Fibroblast of skin of right quadriceps (primary cell): Measurements from ENCODE around the gene ABCA4.

Experiments
- DNase-seq: peaks from one replicate; pipeline ENCODE4 v3.0.0-alpha.2; 2013

Gene ABCA4

DNA sequence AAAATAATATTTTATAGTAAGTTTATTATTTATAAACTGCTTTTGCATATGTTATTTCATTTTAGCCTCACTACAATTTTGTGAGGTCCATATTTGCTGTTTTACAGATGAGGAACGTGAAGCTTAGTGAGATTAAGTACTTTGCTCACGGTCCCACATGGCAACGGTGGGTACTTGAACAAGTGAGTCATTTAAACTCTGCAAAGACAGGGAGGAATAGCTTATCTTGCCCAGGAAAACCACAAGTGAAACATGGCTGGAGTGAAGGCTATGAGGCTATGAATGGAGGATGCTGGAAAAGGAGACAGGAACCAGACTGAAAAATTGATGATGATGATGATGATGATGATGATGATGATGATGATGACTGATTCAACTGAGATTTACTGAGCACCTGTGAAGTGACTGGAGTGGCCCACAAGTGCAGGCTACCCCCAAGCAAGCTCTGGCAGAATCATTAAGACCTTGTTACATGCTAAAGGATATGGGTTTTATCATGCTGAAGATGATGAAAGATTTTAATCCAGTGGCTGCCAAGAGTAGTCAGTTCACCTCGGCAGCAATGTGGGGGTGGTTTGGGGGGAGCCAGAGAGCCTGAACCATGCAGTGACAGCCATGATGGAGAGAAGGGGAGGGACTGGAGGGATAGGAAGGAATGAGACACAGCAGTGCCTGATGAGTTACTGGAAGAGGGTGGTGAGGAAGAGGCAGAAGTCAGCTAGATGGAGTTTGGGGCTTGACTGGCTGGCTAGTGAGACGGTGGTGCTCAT is 1.4 kb upstream of the ABCA4 start:
- peak; percentile 21 for DNase-seq

DNA sequence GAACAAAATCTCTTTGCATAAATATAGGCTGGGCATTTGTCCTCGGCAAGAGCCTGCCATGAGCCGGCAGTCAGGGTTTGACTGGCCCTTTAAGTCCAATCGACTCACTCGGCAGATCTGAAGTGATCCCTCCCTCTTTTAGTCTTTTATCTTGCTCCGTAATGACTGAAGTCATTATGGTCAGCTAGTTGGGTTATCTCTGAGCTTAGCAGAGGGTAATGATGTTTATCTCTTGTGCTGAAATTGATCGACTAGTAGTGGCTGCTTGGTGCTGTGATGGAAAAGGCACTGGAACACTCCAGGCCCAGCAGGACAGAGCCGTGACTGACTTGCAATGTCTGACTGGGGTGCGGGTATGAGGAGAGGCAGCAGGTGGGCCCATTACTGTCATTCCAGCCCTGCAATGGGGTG is 468 bp upstream of the ABCA4 start:
- no peak for DNase-seq

GRCh38 chr1:94120570-94120901 is 412 bp downstream of the ABCA4 start:
- DNase-seq, result no peak

DNA sequence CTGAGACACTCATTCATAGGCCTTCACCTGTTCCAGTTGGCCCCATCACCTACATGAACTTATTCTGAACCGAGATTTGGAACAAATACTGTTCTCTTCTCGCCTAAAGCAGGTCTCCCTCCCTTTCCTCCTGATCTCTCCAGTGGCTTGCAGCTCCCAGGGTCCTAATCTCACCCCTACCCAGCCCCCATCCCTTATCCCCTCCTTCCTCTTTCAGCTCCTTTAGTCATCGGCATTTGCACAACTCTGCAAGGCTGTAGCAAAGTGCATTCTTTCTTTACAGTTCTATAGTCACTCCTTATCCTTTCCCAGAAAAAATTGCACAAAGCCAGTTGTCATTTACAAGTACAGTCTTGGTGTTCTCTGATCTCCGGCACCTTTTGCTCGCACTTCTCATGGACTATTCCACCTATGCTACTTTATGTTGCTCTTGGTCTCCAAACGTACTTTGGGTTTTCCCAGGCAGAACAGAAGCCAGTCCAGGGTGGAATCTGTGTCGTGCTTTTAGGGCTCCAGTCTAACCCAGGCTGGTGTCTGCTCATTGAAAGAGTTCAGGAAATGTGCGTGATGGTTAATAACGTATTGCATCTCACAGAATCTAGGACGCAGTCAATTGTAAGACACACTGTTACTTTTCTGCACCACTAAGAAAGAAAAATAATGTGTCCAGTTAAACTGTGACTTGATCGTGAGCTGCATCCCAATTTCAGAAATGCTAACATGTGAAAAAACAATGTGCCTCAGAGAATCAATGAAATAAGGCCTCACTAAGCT is 965 bp downstream of the ABCA4 start:
- peak; percentile 44 for DNase-seq

GRCh38 chr1:94119306-94119705 is 1.6 kb downstream of the ABCA4 start:
- DNase-seq, result no peak

GRCh38 chr1:94118471-94118870 is 2.5 kb downstream of the ABCA4 start:
- DNase-seq, result no peak

DNA sequence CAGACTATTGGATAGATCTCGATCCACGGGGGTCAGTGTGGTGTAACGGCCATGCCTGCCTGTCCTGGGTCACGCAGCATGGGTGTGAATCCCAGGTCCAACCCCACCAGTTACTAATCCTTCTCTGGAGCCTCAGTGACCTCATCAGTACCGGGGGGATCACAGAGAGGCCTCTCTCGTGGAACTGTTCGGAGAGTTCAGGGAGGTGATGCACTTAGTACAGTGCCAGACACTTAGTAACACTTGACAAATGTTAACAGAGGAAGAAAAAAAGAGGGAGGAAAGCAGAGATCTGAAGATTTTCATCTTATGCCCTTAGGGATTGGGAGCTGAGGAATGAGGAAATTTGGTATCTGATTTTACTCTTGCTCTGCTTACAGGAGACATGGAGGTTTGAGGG is 2.9 kb downstream of the ABCA4 start:
- peak; percentile 21 for DNase-seq

DNA sequence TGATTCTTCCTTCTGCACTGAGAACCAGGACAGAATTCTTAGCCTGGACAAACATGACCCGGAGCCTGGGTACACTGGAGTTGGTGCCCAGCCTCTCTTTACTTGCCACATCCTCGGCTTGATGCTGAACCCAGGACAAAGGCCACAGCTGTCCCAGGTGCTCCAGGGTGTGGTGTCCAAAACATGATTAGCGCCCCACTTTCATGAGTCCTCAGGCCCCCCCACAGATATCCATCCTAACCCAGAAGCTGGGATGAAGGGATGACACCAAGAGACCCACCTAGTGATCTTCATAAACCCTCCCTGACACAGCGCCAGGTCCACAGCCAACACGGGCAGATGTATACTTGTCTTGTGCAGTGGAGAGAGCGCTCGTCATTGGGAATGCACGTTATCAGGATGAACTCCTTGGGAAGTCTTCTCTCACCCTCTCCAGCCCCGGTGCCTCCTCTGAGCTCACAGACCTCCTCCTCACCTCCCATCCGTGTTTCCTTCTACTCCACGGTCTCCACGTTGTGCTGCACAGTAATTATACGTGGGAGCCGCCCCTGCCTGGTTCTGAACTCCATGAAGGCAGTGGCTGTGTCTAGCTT is 3.6 kb downstream of the ABCA4 start:
- DNase-seq, result no peak

- DNase-seq, result peak; percentile 66
Measured at GRCh38 chr1:94115900-94116436, 5.0 kb downstream of the ABCA4 start.

- no peak for DNase-seq
Measured at GRCh38 chr1:94115254-94115899, 5.6 kb downstream of the ABCA4 start.

- no peak for DNase-seq
Measured at GRCh38 chr1:94113589-94114226, 7.2 kb downstream of the ABCA4 start.

DNA sequence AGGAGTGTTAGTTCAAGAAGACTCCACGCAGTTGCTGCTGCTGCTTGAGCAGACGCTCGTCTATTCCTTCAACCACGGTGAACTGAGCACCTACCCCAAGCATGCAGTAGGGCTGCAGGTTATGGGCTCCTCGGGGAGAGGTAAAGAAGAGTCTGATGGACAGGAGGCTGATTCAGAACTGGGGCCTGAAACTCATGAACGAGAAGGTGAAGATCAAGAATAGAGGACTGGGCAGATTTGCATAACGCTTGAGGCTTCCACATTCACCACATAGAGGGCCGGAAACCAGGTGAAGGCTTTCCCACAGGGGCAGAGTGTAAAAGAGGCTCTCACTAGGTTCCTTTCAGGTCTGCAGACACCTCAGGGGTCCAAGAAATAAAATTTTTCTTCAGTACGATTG is 9.1 kb downstream of the ABCA4 start:
- DNase-seq, result no peak

DNA sequence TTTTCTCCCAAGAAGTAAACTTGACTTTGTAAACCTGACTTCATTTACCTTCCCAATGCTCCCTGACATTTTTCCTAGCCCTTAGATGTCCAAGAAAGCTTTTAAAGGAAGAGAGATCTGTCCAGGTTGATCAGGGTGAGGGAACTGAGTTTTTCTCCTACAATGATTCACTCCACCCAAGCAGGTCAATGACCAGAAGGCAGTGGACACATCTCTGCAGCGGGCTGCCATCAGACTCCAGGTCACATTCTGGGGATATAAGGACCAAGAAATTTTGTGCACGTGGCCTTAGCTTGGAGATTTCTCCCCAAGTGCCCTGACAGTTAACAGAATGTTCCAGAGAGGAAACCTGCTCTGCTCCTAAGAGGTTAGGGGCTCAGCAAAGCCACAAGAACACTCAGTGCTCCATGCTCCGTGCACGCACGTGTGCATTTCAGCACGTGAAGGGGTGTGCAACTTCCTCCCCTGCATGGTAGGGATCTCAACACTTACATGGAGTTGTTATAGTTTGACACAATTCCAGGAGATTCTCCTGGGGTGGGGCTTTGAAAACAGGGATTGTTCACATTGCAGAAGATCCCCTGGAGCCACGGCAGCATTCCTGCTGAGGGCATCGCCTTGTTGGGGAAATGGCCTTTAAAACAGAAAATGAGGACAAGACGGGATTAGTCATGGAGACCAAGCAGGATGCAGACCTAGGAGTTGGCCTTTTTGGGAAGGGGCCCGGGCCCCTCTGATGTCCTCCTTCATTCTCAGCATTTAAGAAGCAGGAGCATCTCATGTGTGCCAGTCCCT is 9.8 kb downstream of the ABCA4 start:
- DNase-seq, result peak; percentile 13

DNA sequence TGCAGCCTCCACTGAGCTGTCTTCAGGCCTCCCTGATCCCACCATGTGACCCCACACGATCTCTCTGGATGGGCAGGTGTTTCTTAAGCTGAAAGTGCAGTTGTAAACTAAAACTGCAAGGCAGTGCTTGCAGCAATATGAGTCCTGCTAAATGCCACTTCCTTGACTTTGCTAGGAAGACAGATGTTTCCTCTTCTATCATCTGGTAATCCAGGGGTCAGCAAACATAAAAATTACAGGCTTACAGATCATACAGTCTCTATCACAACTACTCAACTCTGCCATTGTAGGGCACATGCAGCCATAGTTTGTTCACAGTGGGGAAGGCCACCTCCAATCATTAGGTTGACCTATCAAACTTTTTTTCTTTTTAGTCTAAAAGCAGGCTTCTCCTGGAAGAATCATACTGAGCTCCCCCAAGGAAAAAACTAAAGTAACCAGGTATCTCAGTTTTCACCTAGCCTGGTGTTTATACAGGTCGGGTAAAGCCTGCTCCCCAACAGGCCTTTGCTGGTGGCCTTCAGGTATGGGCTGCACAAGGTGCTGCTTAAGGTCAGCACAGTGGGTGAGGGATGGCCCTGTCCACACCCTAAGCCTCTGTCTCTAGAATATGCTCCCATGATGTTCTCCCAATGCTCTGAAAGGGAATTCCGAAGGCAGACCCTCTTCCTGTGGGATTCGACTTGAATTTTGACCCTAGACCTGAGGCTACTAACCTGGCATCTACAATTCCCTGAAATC is 10.8 kb downstream of the ABCA4 start:
- DNase-seq, result no peak

- no peak for DNase-seq
Measured at GRCh38 chr1:94109478-94109877, 11.5 kb downstream of the ABCA4 start.

DNA sequence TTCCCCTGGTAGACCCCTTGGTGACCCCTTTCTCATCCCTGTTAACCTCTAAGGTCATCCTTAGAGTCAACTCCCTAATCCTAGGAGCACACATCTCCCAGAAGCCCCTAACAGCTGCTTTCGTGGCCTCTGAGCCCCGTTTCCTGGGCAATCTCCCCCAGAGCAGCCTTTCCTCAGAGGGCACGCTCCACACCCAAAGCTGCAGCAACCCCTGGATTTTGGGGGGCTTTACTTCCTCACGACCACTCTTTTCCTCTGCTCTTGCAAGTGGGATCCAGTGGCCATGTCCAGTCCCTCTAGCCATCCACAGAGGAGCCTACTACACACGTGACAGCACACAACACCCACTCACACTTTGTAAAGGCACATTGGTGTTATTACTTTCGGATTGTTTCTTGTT is 13.8 kb downstream of the ABCA4 start:
- DNase-seq, result no peak

DNA sequence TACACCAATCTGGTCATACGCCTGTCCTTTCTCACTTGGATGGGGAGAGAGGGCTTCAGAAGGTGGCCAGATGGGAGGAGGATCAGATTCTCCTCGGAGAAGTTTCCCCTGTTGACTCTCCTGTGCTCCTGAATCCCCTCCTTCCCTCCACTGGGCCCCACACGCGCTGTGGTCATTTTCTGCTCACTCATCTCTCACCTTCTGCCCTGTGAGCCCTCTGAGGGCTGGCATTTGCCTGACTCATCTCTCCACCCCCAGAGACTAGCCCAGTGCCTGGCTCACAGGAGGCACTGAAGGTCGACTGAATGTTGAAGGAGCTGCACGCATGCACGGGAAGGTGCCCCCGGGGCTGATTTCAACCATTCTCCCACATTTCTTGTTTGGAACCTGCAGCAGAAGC is 14.2 kb downstream of the ABCA4 start:
- DNase-seq, result no peak

DNA sequence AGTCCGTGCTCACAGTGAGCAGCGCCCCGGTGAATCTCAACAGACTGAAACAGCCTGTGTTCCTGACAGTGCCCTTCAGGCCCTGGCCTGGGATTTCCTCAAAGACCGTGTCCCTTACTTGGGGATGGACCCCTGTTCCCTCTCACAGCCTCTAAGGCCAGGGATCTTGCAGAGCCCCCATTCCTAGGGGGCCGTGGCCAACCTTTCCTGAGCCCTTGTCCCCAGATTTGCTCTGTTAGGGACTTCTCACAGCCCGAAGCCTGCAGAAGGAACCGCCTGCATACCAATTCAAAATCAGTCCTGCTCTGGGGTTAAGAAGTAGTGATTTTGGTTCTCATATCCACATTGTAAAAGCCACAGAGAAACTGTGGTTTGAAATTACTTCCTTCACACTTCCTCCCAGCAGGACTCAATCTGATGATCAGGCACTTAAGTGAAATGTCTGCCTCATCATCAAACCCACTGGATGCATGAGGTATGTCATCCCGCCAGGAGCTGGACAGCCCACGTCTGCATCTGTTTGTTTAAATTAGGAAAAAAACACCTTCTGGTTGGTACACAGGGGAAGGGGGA is 14.9 kb downstream of the ABCA4 start:
- peak; percentile 57 for DNase-seq

GRCh38 chr1:94105581-94105952 is 15.4 kb downstream of the ABCA4 start:
- DNase-seq, result no peak

GRCh38 chr1:94104776-94105580 is 16.0 kb downstream of the ABCA4 start:
- DNase-seq, result no peak
